Neural crest cell (in vitro differentiated cells): ENCODE measurements around the gene WDR19. TPM values are rescaled to one million over a fixed set of nuclear protein-coding genes. Genes with fewer than 3 reads are reported as not detected.

Experiments
- DNase-seq: peaks from one replicate; pipeline ENCODE4 v3.0.0; 2021; ENCODE audit warnings: low read depth, mixed read lengths, low spot score
- H3K27ac Mint-ChIP-seq: one replicate; pipeline ENCODE4 v1.8.0; 2021; ENCODE audit warnings: mild to moderate bottlenecking, mixed read lengths; ENCODE audit not compliant: unreplicated experiment
- H3K27me3 Mint-ChIP-seq: 2 replicates; pipeline ENCODE4 v1.8.0; 2021; ENCODE audit warnings: low read depth, mild to moderate bottlenecking, mixed read lengths
- H3K36me3 Mint-ChIP-seq: 2 replicates; pipeline ENCODE4 v1.8.0; 2021; ENCODE audit warnings: low read depth, mild to moderate bottlenecking, mixed read lengths
- H3K4me1 Mint-ChIP-seq: 2 replicates; pipeline ENCODE4 v1.8.0; 2021; ENCODE audit warnings: mixed read lengths
- H3K4me3 Mint-ChIP-seq: one replicate; pipeline ENCODE4 v1.8.0; 2021; ENCODE audit warnings: mild to moderate bottlenecking, mixed read lengths
- H3K9me3 Mint-ChIP-seq: 2 replicates; pipeline ENCODE4 v1.8.0; 2021; ENCODE audit warnings: mixed read lengths
- total RNA-seq: library from RNA; stranded (reverse); gene quantifications from 2 replicates; pipeline ENCODE4 v1.2.1, GENCODE V29; 2021
- TF ChIP-seq, protein P1 (sequence below): fragments of 200-600 bp; sonication (generic); conservative IDR thresholded peaks from 2 replicates; pipeline ENCODE4 v1.5.0; 2021; ENCODE audit warnings: antibody characterized with exemption, mild to moderate bottlenecking

Gene WDR19
- total RNA-seq, 1 donor from 2014 or later = 51.6 TPM

DNA sequence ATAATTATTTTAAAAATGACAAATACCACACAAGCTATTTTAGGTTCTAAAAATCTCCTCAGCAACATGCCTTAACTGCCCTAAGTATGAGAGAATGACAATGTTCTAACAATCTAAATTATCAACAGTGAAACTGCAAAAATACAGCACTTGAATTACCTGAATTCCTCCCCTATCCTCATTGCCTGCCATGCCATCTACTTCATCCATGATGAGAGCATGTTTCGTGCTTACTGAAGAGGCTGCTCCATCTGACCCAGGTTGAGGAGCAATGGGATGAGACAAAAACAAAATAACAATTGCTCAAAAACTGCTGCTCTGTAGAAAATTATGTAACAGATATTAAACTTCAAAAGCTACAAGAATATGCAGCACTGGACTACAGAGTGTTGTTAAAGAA, 120.6 kb downstream of the WDR19 start:
- H3K27ac Mint-ChIP-seq = no peak overlapping the region
- H3K4me3 Mint-ChIP-seq = no peak overlapping the region
- H3K27me3 Mint-ChIP-seq = no peaks in the 10 kb centered on the region
- H3K4me1 Mint-ChIP-seq = no peaks in the 10 kb centered on the region
- no peaks in the 10 kb centered on the region for H3K9me3 Mint-ChIP-seq
- TF ChIP-seq, protein P1, sequence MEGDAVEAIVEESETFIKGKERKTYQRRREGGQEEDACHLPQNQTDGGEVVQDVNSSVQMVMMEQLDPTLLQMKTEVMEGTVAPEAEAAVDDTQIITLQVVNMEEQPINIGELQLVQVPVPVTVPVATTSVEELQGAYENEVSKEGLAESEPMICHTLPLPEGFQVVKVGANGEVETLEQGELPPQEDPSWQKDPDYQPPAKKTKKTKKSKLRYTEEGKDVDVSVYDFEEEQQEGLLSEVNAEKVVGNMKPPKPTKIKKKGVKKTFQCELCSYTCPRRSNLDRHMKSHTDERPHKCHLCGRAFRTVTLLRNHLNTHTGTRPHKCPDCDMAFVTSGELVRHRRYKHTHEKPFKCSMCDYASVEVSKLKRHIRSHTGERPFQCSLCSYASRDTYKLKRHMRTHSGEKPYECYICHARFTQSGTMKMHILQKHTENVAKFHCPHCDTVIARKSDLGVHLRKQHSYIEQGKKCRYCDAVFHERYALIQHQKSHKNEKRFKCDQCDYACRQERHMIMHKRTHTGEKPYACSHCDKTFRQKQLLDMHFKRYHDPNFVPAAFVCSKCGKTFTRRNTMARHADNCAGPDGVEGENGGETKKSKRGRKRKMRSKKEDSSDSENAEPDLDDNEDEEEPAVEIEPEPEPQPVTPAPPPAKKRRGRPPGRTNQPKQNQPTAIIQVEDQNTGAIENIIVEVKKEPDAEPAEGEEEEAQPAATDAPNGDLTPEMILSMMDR = no peak
- peaks cover 19% of the 10 kb centered on the region for H3K36me3 Mint-ChIP-seq
- no peak for DNase-seq

DNA sequence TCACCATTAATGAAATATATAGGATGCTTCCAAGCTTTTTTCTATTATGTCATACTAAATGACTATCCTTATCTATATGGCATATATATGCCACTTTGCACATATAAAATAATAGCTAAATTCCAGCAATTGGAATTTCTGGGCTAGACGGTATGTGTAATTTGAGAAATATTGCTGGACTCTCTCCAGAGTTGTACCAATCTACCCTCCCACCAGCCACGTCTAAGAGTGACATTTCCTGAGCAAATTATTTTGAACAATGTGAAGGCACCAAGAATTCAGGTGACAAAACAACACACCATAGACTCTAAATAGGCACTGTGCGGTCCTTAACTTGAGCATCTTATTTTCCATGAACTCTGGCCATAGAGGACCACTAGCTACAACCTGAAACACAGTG, 121.5 kb downstream of the WDR19 start:
- TF ChIP-seq, protein P1 = no peak
- no peak for DNase-seq
- Mint-ChIP-seq H3K36me3 (peaks cover 18% of the 10 kb centered on the region), H3K27ac (no peak overlapping the region), H3K27me3 (no peaks in the 10 kb centered on the region), H3K4me1 (no peaks in the 10 kb centered on the region), H3K9me3 (no peaks in the 10 kb centered on the region), H3K4me3 (no peak overlapping the region)

DNA sequence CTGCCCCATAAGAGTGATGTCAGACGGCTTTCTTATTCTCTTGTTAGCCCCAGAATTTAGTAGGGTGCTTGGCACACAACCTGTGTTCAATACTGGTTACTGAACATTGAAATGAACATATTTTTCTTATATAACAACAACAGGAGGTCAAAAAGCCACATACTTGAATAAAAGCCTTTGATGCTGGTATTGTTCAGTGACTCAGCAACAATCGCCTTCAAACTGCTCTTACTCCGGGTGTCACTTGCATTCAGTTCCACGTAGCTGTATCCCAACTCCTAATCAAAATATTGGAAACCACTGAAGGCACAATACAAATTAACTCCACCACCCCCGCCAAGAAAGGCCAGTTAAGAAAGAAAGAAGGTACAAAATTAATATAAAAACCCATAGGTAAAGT, 122.3 kb downstream of the WDR19 start:
- Mint-ChIP-seq H3K4me1 (no peaks in the 10 kb centered on the region), H3K27ac (no peak overlapping the region), H3K4me3 (no peak overlapping the region), H3K9me3 (no peaks in the 10 kb centered on the region), H3K27me3 (no peaks in the 10 kb centered on the region), H3K36me3 (peaks cover 18% of the 10 kb centered on the region)
- DNase-seq = no peak
- TF ChIP-seq, protein P1 = no peak

DNA sequence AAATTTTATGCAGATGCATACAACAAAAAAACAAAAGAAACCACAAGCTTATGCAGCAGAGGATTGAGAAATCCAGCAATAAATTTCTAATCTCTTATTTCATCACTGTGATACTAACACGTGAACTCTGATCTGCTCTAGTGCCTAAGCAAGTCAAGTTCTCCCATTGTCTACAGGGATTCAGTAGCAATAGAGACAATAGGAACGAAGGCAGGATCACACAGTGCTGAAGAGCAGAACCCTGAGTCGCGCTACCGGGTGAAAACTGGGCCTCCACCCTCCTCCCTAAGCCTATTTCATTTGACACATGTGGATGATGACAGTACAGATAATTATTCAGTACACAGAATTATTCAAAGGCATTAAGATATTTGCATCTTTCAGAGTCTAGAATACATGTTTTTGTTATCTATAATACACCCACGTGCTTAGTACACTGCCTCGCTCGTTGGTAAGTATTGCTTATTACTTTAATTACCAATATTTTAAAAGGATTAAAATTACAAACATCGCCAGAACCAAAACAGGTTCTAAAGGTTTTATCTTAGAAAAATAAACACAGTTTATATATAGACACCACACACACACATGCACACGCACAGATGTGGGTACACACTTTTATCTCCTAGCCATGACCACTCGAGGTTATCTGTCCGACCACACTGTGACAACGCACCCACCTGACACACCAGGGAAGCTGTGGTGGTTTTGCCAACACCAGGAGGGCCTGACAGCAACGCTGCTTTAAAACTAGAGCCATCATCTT, 123.8 kb downstream of the WDR19 start:
- Mint-ChIP-seq H3K27ac (peak overlapping the region; percentile 86), H3K9me3 (no peaks in the 10 kb centered on the region), H3K4me3 (no peak overlapping the region), H3K4me1 (no peaks in the 10 kb centered on the region), H3K36me3 (peaks cover 15% of the 10 kb centered on the region), H3K27me3 (no peaks in the 10 kb centered on the region)
- DNase-seq = no peak
- TF ChIP-seq, protein P1 = no peak

DNA sequence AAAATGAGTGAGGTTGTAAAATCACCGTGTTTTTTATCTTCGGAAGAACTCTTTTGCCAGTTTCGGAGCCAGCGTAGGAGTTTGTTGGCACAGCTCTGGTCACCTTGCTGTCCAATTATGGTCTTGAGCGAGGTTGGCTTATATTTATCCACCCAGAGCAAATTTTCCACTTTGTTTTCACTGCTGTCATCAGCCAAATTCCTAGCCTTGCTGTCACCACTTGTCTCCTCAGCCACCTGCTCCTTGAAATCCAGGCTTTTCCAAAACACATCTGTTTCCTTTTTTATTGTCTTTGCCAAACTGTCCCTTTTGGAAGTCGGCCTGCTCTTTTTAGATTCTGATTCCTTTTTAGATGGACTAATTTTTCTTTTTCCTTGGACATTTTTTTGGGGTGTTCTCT, 126.3 kb downstream of the WDR19 start:
- Mint-ChIP-seq H3K9me3 (no peaks in the 10 kb centered on the region), H3K4me3 (no peak overlapping the region), H3K4me1 (no peaks in the 10 kb centered on the region), H3K27me3 (no peaks in the 10 kb centered on the region), H3K36me3 (peaks cover 14% of the 10 kb centered on the region), H3K27ac (no peak overlapping the region)
- TF ChIP-seq, protein P1 = no peak
- no peak for DNase-seq
